Fibroblast of skin of left biceps (primary cell): ENCODE measurements around the gene ICE2.

ENCODE experiments used
- DNase-seq, 2 experiments: peaks; one replicate each; pipeline ENCODE4 v3.0.0-alpha.2; 2013; ENCODE audit warnings: low read depth in 2 of 2

The ICE2 gene, protein sequence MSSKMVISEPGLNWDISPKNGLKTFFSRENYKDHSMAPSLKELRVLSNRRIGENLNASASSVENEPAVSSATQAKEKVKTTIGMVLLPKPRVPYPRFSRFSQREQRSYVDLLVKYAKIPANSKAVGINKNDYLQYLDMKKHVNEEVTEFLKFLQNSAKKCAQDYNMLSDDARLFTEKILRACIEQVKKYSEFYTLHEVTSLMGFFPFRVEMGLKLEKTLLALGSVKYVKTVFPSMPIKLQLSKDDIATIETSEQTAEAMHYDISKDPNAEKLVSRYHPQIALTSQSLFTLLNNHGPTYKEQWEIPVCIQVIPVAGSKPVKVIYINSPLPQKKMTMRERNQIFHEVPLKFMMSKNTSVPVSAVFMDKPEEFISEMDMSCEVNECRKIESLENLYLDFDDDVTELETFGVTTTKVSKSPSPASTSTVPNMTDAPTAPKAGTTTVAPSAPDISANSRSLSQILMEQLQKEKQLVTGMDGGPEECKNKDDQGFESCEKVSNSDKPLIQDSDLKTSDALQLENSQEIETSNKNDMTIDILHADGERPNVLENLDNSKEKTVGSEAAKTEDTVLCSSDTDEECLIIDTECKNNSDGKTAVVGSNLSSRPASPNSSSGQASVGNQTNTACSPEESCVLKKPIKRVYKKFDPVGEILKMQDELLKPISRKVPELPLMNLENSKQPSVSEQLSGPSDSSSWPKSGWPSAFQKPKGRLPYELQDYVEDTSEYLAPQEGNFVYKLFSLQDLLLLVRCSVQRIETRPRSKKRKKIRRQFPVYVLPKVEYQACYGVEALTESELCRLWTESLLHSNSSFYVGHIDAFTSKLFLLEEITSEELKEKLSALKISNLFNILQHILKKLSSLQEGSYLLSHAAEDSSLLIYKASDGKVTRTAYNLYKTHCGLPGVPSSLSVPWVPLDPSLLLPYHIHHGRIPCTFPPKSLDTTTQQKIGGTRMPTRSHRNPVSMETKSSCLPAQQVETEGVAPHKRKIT

DNA sequence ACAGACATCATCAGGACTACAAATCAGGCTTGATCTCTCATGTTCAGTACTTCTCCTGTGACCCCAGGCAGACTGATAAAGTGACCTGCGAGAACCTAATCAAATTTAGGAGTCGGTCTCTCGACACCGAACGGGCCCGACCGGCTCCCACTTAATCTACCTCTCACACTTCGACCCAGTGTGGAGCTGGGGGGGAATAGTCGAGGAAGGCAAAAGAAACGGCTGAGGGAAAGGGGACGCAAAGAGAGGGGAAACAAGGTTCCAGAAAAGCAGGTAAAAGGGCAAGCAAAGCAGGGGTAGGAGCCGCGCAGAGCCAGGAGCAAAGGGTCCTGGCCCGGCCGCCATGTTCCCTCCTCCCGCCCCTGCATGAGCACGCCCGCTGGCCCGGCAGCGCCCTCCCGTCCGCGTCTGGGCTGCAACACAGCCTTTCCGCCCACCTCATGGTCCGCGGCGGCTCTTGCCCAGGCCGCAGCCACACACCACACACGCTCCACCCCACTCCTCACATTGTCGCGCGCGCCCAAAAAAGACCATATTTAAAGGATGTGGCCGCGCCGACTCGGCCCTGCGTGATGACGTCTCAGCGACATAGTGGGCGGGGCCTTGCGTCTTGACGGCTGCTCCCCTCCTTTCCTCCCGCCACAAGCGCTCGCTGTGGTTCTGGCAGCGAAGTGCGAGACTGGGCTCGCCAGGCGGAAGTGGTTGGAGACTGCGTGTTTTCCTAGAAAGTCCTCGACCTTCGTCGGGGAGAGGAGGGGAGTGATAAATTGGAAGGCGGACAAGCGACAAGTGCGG lies at the start of gene ICE2:
Gene ICE2 (minus strand): TSS at position 577 of the 795 bp plus-strand sequence. CDS start 1,165 bp downstream, outside the sequence.
- DNase-seq, result peak; percentile 84 to 87

GRCh38 chr15:60528530-60528929 lies 49.6 kb upstream of the ICE2 start:
- DNase-seq, result no peak

GRCh38 chr15:60527456-60527855 lies 48.5 kb upstream of the ICE2 start:
- DNase-seq, result no peak

DNA sequence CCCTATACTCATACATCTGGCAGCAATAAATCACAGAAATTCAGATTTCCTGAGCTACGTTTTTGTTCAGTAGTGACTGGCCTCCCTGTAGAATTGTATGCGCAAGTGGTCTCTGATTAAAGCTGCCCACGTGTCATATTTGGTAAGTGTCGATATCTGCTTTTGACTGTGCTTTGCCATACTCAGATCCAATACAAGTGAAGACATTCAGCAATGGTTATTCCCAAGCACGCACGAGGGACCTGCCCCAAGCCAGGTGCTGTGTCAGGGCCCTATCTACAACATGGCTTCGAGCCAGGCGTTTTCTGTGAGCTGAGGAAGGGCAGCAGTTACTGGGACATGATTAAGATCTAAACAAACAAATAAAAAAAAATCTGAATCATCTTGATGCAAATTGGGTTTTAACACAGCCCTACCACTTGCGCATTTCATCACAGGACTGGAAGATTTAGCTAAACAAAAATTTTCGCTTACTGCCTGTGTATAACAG lies 47.2 kb upstream of the ICE2 start:
- no peak for DNase-seq

DNA sequence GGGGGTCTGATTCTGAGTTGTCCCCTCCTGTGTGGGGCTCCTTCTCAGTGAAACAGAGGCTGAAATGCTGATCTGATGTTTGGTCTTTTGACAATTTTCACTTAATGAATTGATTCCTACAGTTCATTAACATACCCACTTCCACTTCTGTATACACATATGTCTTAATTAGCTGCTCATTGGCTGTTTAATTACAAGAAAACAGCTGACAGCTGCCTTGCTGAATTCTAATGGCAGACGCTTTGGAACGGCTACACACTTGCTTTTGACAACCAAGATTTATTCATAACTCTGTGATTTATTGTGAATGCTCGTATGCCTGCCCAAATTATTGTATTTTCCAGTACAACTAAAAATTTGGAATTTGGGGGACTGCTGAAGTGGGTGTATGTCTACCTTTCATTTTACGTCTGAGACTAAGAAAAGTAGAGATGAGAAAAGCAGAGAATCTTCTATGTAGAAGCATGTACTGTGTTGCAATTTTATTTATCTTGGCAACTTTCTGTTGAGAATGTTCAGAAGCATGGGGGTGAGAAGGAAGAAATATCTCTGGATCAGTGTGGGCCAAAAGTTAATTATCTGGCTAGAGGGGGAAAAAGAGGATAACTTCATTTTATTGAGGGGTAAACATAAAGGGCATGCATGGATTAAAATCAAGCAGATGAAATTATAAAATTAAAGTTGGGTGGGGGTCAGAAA lies 46.5 kb upstream of the ICE2 start:
- DNase-seq, result no peak

- DNase-seq, result no peak
Observed at GRCh38 chr15:60523056-60523455, 44.1 kb upstream of the ICE2 start.

- no peak for DNase-seq
Observed at GRCh38 chr15:60520825-60521368, 42.0 kb upstream of the ICE2 start.

DNA sequence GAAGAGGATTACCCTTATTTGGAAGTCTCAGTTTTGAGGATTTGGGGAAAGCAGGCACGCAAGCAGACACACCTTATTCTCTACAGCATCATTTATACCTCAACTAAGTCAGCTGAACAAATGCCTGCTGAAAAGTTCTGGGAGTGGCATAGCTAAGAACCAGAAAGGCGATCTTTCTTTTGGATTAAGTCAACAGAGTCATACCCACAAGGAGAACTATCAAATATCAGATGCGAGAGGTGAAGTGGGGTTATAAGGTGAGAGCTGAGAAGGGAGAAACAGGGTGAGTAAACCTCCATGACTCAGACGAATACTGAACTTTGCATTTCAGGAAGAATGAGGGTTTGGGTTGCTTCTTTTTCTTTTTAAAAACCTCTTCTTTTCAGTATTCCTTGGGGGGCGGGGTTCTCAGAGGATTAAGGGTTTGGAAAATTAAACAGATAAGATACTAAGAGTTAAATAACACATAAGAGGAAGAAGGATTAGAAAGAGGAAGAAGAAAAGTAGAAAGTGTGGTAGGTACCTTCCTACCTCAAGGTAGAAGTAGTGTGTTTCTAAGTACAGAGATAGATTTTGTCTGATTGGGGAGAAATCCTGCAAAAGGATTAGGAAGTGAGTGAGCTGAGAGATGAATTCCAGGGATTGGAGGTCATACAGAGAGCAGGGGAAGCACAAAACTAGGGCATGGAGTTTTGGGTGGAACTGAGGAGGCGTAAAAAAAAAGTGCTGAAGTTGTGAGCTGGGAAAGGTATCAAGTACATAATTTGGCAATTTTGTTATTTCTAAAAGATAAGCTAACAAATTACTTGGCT lies 41.3 kb upstream of the ICE2 start:
- no peak for DNase-seq

GRCh38 chr15:60519218-60519617 lies 40.3 kb upstream of the ICE2 start:
- no peak for DNase-seq

DNA sequence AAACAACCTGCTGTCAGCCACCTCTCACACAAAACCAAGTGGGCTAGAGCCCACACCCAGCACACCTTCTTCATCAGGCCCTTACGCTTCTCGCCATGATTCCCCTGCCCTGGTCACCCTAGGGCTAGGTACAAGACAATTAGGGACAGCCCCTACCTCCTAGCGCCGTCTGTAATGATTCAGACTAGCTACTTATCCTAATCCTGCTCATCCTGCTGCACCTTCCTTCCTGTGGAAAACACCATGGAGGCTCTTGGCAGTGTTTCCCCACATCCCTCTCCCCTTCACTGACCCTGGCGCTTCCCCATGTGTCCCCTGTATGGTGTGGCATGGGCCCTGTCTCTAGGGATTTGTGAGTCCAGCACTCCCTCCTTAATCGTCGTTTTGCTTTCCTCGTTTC lies 39.6 kb upstream of the ICE2 start:
- DNase-seq, result no peak

GRCh38 chr15:60514261-60514881 lies 35.4 kb upstream of the ICE2 start:
- DNase-seq, result no peak

- no peak for DNase-seq
Observed at GRCh38 chr15:60513676-60514075, 34.7 kb upstream of the ICE2 start.

GRCh38 chr15:60512937-60513336 lies 34.0 kb upstream of the ICE2 start:
- DNase-seq, result no peak

- DNase-seq, result no peak
Observed at GRCh38 chr15:60511351-60512031, 32.5 kb upstream of the ICE2 start.

DNA sequence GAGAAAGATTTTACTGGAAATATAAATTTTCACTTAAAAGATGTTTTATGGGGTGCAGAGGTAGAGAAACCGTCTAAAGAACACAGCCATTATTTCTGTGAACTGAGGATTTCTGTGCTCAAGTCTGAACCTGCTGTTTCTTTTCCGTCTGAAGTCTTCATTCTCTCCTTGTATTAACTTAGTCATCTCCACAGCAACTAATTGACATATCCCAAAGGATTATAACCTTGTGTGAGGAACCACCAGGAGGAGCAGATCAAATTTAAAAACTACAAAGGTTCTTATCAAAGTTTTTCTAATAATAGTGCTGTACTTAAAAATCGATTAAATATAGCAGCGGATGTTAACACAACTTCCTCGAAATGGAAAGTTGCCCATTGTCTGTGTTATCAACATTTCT lies 31.1 kb upstream of the ICE2 start:
- no peak for DNase-seq

DNA sequence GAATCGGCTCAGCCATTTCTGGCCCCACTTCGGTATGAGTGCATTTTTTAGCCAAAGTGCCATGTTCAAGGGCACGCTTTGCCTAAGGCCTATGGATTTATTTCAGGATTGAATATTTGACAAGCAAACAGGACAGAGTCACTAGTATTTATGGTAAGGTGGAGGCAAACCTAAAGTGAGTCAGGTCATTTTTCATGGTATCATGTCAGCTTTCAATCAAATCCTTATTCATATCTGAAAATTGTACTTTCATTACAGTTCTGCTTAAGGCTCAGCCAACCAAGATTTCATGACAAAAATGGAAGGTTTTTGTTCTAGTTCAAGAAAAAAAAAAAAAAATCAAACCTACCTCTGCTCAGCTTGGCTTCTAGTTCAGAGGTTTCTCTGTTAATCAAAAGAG lies 30.5 kb upstream of the ICE2 start:
- DNase-seq, result no peak

DNA sequence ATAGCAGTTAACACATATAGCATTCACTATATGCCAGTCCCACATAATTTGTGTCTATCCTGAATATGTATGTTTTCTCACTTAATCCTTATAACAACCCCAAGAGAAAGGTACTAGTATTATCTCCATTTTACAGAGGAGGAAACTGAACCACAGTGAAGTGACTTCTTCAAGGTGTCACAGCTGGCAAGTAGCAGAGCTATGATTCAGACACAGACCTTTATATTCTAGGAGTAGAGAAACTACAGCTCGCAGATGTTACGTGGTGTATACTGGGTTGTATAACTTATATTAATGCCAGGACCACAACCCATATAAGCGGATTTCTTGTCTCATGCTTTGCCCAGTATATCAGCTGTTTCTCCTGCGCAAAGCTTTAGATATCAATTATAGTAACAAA lies 29.5 kb upstream of the ICE2 start:
- no peak for DNase-seq

GRCh38 chr15:60507596-60508424 lies 28.9 kb upstream of the ICE2 start:
- peak; percentile 39 to 44 for DNase-seq
